Measurements from ENCODE around the gene KCNMB1.

DNA sequence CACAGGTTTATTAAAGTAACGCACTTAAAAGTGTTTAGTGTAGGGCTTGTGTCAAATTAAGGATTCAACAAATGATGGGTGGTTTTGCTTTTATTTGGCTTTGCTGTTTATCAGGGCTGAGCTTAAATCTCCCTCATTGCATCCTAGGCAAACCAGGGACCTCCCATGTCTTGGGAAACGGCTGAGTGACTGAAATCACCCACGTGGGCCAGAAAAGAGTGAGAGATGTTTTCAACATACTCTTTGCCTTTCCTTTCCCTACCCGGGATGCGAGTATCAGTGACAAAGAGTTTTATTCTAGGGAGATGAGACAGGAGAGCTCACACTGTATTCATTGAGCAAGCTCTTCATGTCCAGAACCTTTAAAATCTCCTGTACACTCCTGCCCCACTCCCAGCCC, 23.3 kb downstream of the KCNMB1 start:
- TF ChIP-seq EZH2phosphoT487 (conservative IDR thresholded peaks at IDR 0.05; ENCODE audit: low read length) = no peak
- TF ChIP-seq, protein P1, sequence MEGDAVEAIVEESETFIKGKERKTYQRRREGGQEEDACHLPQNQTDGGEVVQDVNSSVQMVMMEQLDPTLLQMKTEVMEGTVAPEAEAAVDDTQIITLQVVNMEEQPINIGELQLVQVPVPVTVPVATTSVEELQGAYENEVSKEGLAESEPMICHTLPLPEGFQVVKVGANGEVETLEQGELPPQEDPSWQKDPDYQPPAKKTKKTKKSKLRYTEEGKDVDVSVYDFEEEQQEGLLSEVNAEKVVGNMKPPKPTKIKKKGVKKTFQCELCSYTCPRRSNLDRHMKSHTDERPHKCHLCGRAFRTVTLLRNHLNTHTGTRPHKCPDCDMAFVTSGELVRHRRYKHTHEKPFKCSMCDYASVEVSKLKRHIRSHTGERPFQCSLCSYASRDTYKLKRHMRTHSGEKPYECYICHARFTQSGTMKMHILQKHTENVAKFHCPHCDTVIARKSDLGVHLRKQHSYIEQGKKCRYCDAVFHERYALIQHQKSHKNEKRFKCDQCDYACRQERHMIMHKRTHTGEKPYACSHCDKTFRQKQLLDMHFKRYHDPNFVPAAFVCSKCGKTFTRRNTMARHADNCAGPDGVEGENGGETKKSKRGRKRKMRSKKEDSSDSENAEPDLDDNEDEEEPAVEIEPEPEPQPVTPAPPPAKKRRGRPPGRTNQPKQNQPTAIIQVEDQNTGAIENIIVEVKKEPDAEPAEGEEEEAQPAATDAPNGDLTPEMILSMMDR (IDR thresholded peaks at IDR 0.05; ENCODE audit: insufficient read depth, low read length, poor library complexity, severe bottlenecking) = no peak

All from SU-DHL-6 (cell line).